Heart right ventricle (tissue), 16 donors: ENCODE measurements around the gene FLNB. TPM values are rescaled to one million over a fixed set of nuclear protein-coding genes. Genes with fewer than 3 reads are reported as not detected.

Experiments
- ATAC-seq, 8 donors: fragments of 200-7000 bp; cut with Tn5 transposase; one replicate each; pipeline ENCODE4 v1.9.1; 2020; ENCODE audit warnings: mild to moderate bottlenecking in 8 of 8, moderate library complexity in 8 of 8, moderate number of reproducible peaks in 1 of 8
- DNase-seq, 2 donors: peaks; one replicate each; pipeline ENCODE4 v3.0.0-alpha.2; 2020
- H3K27ac ChIP-seq, 10 donors: fragments of 200-600 bp; sonication (generic) in 2 of 10; one replicate each; pipeline versions ENCODE4 v1.5.0 to v1.8.0; 2020 to 2022; ENCODE audit warnings: mild to moderate bottlenecking in 3 of 10
- H3K27me3 ChIP-seq, 7 donors: fragments of 200-600 bp; one replicate each; pipeline ENCODE4 v1.8.0; 2021 to 2022; ENCODE audit warnings: mild to moderate bottlenecking in 2 of 7
- H3K36me3 ChIP-seq, 9 donors: fragments of 200-600 bp; sonication (generic) in 1 of 9; one replicate each; pipeline versions ENCODE4 v1.5.0 to v1.8.0; 2020 to 2022; ENCODE audit warnings: mild to moderate bottlenecking in 2 of 9
- H3K4me1 ChIP-seq, 9 donors: fragments of 200-600 bp; sonication (generic) in 1 of 9; one replicate each; pipeline versions ENCODE4 v1.5.0 to v1.8.0; 2020 to 2022; ENCODE audit warnings: mild to moderate bottlenecking in 4 of 9
- H3K4me3 ChIP-seq, 10 donors: fragments of 200-600 bp; sonication (generic) in 2 of 10; one replicate each; pipeline versions ENCODE4 v1.5.0 to v1.8.0; 2020 to 2022; ENCODE audit warnings: mild to moderate bottlenecking in 7 of 10, moderate library complexity in 2 of 10
- H3K9me3 ChIP-seq, 11 donors: fragments of 200-600 bp in 10 of 11; sonication (generic) in 2 of 11; one replicate each; pipeline versions ENCODE4 v1.5.0 to v1.8.0; 2013 to 2022; ENCODE audit warnings: mild to moderate bottlenecking in 2 of 11, control low read depth in 1 of 11, moderate library complexity in 1 of 11
- CTCF ChIP-seq, 9 donors: fragments of 200-600 bp; sonication (generic) in 2 of 9; IDR thresholded peaks; one replicate each; pipeline versions ENCODE4 v1.5.0 to v1.8.0; 2021 to 2022; ENCODE audit warnings: antibody characterized with exemption in 9 of 9, mild to moderate bottlenecking in 5 of 9, moderate library complexity in 1 of 9
- WGBS, 2 donors: extraction: QIAGEN DNeasy Blood & Tissue Kit; methylation state at CpG; one replicate each; pipeline ENCODE4 v1.1.7; 2013; ENCODE audit warnings: inconsistent platforms in 1 of 2; 5-methylcytosine and 5-hydroxymethylcytosine counted together
- intact Hi-C, 10 donors: fragments of 100-400 bp; cut with DNase I; formaldehyde crosslinking; loops; one replicate each; pipeline versions ENCODE4 v1.11.1 to v1.14.2; 2022
- polyA plus RNA-seq, 2 donors: library from polyadenylated mRNA; stranded (reverse); fragments of 200-250 nt; gene quantifications; one replicate each; pipeline ENCODE4 v1.2.3, GENCODE V29; 2013
- total RNA-seq, 10 donors: library from RNA; stranded (reverse); fragmentation: NEBNext Ultra II Directional in 3 of 10; extraction: Animal tissue kit (Norgen Biotek cat#: 25700) in 3 of 10; gene quantifications; one replicate each; pipeline versions ENCODE4 v1.2.1 to v1.2.4, GENCODE V29; 2021 to 2023
- donor health status: Arrhythmogenic right ventricular cardiomyopathy.
- donor health status: ischemic (EF 13 %, LVEDD 7.1; RV severe dilation, severe dysfunction).
- donor health status: healthy with polysubstance abuse.
- donor health status: DM: no; HTN: yes; CAD: no.
- donor health status: DM: no; HTN: no; CAD: no.
- donor health status: ischemic (EF 25% LVEDD 6.9; RV normal size, moderate dysfunction).
- donor health status: ischemic (EF 25% LVEDD 5.7; RV mildly dilated, moderate dysfunction).
- donor health status: healthy.
- donor health status: DM: yes; HTN: yes; CAD: no.
- donor health status: Ischemic cardiomyopathy.
- donor health status: ischemic (EF 35%, LVEDD 5.7; RV mildly dilated, moderate dysfunction).
- donor health status: nonischemic (EF 11% LVEDD 7.7; RV severe dilation, severe dysfunction).
- donor health status: DM: yes; HTN: yes; CAD: no.
- donor health status: PGD.
- donor health status: ischemic (EF 29% LVEDD 5.4; RV normal size, mild dysfunction).
- donor health status: nonischemic (EF 23%, LVEDD 6.1; RV moderate dilation, normal function).

The FLNB gene
- total and polyA plus RNA-seq, 12 donors = 27.4 to 65.3 (median 38.6) TPM

- Histone ChIP-seq H3K4me1 (peaks cover 0 to 23% (median 18%) of the 10 kb centered on the region in 9 donors), H3K27me3 (no peaks in the 10 kb centered on the region), H3K36me3 (no peaks in the 10 kb centered on the region), H3K9me3 (no peaks in the 10 kb centered on the region), H3K27ac (no peak overlapping the region), H3K4me3 (no peak overlapping the region)
- 93 to 96% methylated on average over 7 of the region's 7 CpGs for WGBS, 2 donors
- DNase-seq (no peak), ATAC-seq (no peak)
- no peak for TF ChIP-seq CTCF (IDR thresholded peaks at IDR 0.05)
- intact Hi-C loops = loop anchor here in 9 of 10 donors (5.0 to 10.0 kb wide), 5 partner anchors 50 to 350 kb away; partner anchors contain the start of genes ABHD6 (in 1 of the 9) and ACOX2 (in 1 of the 9)
Measured at GRCh38 chr3:58184982-58185360, 176.7 kb downstream of the FLNB start.

GRCh38 chr3:58188173-58188564, 179.9 kb downstream of the FLNB start:
- intact Hi-C loops = loop anchor here (2.0 to 10.0 kb wide), 8 partner anchors 29 to 347 kb away; partner anchors contain the start of genes ABHD6 (in 1 of the 10) and ACOX2 (in 1 of the 10)
- DNase-seq = no peak
- peaks cover 0 to 26% (median 18%) of the 10 kb centered on the region in 9 donors for H3K4me1 ChIP-seq
- TF ChIP-seq CTCF (IDR thresholded peaks at IDR 0.05) = no peak
- peak overlapping the region in 5 of 10 donors; percentile 33 to 59 (median 50) for H3K27ac ChIP-seq
- ATAC-seq = no peak
- H3K4me3 ChIP-seq = no peak overlapping the region
- H3K27me3 ChIP-seq = no peaks in the 10 kb centered on the region
- H3K9me3 ChIP-seq = no peaks in the 10 kb centered on the region
- no peaks in the 10 kb centered on the region for H3K36me3 ChIP-seq
- WGBS, 2 donors = 81 to 90% methylated on average over 6 of the region's 6 CpGs

- ATAC-seq = peak; percentile 42 to 73 (median 69)
Measured at GRCh38 chr3:58188921-58189451, 180.8 kb downstream of the FLNB start.

GRCh38 chr3:58189691-58190090, 181.5 kb downstream of the FLNB start:
- ATAC-seq (no peak), DNase-seq (no peak)
- 76 to 81% methylated on average over 5 of the region's 5 CpGs for WGBS, 2 donors
- H3K4me1 ChIP-seq = peaks cover 0 to 26% (median 18%) of the 10 kb centered on the region in 9 donors
- peak overlapping the region in 8 of 10 donors; percentile 10 to 59 (median 40) for H3K27ac ChIP-seq
- H3K4me3 ChIP-seq = no peak overlapping the region
- intact Hi-C loops = loop anchor here (2.0 to 10.0 kb wide), 8 partner anchors 27 to 345 kb away; partner anchors contain the start of genes ABHD6 (in 1 of the 10) and ACOX2 (in 1 of the 10)
- no peaks in the 10 kb centered on the region for H3K9me3 ChIP-seq
- H3K27me3 ChIP-seq = no peaks in the 10 kb centered on the region
- H3K36me3 ChIP-seq = no peaks in the 10 kb centered on the region
- TF ChIP-seq CTCF (IDR thresholded peaks at IDR 0.05) = no peak

More at GRCh38 chr3:58188921-58189451, 180.8 kb downstream of the FLNB start:
- peaks cover 0 to 26% (median 18%) of the 10 kb centered on the region in 9 donors for H3K4me1 ChIP-seq
- intact Hi-C loops = loop anchor here (2.0 to 10.0 kb wide), 8 partner anchors 28 to 346 kb away; partner anchors contain the start of genes ABHD6 (in 1 of the 10) and ACOX2 (in 1 of the 10)
- peak overlapping the region in 7 of 10 donors; percentile 17 to 59 (median 48) for H3K27ac ChIP-seq
- no peaks in the 10 kb centered on the region for H3K9me3 ChIP-seq
- 45% methylated on average over 10 of the region's 10 CpGs for WGBS, 2 donors
- H3K27me3 ChIP-seq = no peaks in the 10 kb centered on the region
- no peak overlapping the region for H3K4me3 ChIP-seq
- DNase-seq = peak in 1 of 2 donors; percentile 38
- no peaks in the 10 kb centered on the region for H3K36me3 ChIP-seq
- no peak for TF ChIP-seq CTCF (IDR thresholded peaks at IDR 0.05)
